ENCODE results near the gene TOP2A.

TOP2A gene

DNA sequence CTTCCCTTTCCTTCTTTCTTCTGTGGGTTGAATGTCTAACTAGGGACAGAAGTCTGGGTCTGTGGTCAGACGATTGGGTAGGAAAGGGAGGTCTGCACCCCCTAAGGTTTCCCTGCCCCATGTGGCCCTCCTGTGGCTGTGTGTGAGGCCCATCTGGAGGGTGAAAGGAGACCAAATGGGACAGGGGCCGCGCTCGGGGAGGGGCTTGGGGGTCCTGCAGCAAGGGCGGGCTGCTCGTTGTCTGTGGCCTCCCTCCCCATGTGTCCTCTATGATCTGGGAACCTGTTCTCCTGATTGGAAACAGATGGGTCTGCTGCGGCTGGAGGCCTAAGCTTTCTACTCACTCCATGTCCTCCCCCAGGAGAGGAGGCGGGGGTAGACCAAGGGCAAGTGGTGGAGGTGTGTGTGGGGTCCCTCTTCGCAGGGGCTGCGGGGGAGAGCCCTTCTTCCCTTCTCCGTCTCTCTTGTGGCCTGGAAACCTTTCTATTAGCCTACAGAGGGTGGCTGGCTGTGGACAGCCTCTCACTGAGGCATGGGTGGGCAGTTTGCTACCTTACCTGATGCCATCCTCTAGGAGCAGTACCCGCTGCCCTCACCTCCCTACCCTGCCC lies 44.1 kb upstream of the TOP2A start:
- H3K27ac ChIP-seq: no peak overlapping the region
- TF ChIP-seq ZFX (IDR thresholded peaks at IDR 0.05) (no peak), CTCF (conservative IDR thresholded peaks at IDR 0.05) (no peak)

DNA sequence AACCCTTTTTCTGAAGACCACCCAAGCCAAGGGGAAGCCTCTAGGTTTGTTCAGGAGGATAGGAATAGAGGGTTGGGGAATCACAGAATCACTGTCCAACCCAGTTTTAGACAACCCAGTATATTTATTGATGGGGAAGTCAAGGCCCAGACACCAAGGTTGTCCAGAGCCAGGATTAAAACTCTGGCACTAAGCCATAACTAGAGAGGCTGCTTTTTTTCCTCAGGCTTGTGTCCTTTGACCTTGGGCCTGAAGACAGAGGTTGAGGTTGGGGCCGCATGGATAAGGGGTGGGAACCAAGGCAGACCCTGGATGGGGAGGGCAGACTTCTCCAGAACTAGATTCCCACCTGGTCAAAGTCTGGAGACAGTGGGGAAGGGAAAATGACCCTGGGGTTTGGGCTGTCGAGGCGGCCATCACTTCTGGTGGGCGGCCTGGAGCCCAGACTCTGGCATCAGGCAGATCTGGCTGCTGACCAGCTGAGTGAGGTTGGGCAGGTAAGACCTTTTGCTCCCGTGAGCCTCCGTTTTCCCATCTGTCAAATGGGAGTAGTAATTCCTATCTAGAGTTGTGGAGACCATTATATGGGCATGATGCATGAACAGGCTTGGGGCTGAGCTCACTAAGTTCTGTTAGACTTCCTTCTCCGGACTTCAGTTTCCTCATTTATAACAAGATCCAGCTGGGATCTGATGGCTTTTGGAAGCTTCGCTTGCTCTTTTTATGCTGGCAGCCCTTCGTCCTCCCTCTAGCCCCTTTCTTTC lies 43.5 kb upstream of the TOP2A start:
- H3K27ac ChIP-seq: no peak overlapping the region
- TF ChIP-seq CTCF (conservative IDR thresholded peaks at IDR 0.05) (no peak), ZFX (IDR thresholded peaks at IDR 0.05) (no peak)

DNA sequence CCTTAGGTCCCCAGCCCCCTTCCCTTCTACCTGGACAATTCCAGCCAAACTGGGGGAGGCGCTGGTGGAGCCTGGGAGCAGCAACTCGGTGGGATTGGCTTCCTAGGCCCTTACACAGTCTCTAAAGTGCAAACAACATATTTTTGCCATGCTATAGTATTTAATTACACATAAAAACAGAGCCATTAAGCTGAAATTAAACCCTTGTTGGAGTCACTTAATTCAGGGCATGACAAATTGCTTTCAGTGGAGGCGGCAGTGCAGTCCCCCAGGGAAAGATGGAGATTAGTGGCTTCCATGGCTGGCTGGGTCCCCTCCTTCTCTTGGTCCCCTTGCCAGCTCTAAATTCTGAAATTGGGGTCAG lies 42.9 kb upstream of the TOP2A start:
- no peak for TF ChIP-seq CTCF (conservative IDR thresholded peaks at IDR 0.05)
- TF ChIP-seq ZFX (IDR thresholded peaks at IDR 0.05): no peak
- H3K27ac ChIP-seq: no peak overlapping the region

DNA sequence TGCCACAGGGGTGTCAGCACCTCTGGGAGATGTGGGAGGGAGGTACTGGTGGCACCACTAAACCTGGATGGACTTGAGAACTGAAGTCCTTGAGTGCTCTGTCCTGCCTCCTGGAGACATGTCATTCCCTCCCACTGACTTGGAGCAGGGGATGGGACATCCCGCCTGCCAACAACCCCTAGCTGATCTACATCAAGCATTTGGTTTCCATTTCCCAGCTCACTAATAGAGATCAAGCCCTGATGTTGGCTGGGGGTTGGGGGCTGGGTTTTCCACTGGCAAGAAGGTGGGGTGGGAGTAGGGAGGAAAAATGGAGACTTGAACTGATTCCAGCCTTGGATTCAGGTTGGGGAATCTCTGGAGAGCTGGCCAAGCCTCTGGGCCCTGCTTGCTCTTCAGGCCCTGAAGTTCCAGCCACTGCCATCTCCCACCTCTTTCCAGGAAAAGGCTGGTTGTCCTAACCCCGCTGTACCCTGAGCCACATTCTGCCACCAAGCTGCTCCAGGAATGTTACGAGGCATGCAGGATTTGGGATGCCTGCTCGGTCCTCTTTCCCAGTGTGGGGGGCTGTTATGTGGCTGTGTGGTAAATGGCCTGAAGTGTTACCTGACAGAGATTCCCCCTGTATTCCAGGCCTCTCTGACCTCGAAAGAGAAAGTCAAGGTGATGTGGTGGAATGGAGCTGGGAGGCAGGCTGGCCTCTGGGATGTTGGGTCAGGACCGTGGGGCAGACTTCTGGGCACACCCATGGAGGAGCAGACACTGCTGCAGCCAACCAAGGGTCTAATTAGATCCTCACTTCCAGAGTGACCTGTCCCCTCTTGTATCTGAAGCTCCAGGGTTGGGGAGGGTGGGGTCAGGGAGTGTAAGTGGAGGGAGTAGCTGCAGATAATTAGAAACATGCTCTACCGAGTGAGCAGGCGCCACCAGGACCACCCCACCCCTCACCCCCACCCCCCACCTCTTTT lies 42.2 kb upstream of the TOP2A start:
- TF ChIP-seq ZFX (IDR thresholded peaks at IDR 0.05) (no peak), CTCF (conservative IDR thresholded peaks at IDR 0.05) (no peak)
- H3K27ac ChIP-seq: no peak overlapping the region

DNA sequence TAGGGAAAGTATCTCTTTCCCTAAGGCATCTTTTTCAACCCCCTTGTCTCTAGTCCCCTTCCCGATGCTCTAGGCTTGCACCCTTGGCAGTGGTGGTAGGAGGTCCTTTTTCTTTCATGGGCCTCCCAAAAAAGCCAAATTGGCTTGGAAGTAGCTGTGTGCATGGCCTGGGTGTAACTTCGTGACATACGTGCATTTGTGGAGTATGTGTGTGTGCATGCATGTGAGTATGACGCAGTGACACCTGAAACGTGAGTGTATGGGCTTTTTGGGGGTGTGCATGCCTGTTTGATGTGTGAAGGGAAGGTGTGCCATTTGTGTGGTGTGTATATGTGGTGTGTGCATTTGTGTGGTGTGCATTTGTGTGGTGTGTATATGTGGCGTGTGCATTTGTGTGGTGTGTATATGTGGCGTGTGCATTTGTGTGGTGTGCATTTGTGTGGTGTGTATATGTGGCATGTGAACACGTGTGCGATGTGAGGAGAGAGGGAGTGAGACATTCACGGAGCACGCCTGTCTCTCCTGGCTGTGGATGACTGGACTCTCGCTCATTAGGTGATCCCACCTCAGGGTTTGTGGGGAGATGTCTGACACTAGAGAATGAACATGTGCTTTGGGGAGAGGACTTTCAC lies 41.3 kb upstream of the TOP2A start:
- H3K27ac ChIP-seq: no peak overlapping the region
- no peak for TF ChIP-seq CTCF (conservative IDR thresholded peaks at IDR 0.05)
- TF ChIP-seq ZFX (IDR thresholded peaks at IDR 0.05): no peak

DNA sequence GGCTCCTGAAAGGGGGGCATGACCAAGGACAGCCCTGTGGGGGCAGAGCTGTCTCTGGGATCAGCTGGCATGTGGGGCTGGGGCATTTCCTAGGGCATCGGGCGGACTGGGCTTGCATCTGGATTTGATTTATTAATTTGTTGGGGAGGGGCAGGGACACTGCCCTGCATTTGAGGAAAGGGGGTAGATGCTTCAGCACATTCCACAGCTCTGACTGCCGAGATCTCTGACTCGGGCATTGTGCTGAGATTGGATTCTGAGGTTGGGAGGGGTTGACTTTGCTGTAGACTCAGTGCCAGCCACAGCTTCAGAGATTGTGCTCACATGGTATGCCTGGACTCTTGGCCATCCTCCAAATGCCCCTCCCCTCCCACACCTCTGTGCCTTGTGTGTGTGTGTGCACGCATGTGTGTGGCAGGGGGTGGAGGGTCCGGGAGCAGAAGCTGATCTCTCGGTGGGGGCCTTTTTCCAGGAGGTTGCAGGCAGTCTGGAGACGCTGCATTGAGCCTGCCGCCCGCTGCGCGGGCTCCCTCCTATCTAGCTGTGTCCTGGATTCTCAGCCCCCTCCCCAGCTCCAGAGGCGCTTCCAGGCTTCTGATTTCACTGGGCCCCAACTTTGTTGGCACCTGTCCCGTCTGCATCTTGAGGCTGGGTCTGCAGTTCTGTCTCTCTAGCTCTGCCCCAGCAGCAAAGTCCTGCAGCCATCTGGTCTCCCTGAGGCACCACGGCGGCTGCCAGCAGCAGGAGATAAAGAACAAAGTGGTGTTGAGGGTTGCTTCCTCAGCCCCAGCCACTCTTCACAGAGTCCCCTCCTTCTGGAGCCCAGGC lies 40.5 kb upstream of the TOP2A start:
- no peak overlapping the region for H3K27ac ChIP-seq
- TF ChIP-seq CTCF (conservative IDR thresholded peaks at IDR 0.05): no peak
- no peak for TF ChIP-seq ZFX (IDR thresholded peaks at IDR 0.05)

All from C4-2B (cell line).